Fibroblast of lung (primary cell): ENCODE measurements around the gene KIAA0930. TPM values are rescaled to one million over a fixed set of nuclear protein-coding genes. Genes with fewer than 3 reads are reported as not detected.

ENCODE experiments used
- DNase-seq, 2 donors: peaks; one replicate each; pipeline versions ENCODE4 v3.0.0 to v3.0.0-alpha.2; 2010; ENCODE audit warnings: low read depth in 2 of 2
- H2AFZ ChIP-seq: 2 replicates; pipeline ENCODE4 v1.5.1; 2012; ENCODE audit warnings: low read length, control low read depth, inconsistent platforms
- H3K27ac ChIP-seq: 2 replicates; pipeline ENCODE4 v1.5.1; 2011; ENCODE audit warnings: low read length, control low read depth; ENCODE audit not compliant: insufficient read depth
- H3K27me3 ChIP-seq: 2 replicates; pipeline ENCODE4 v1.5.1; 2011; ENCODE audit warnings: mild to moderate bottlenecking, low read length; ENCODE audit not compliant: control insufficient read depth, insufficient read depth
- H3K36me3 ChIP-seq: 2 replicates; pipeline ENCODE4 v1.5.1; 2011; ENCODE audit warnings: low read length; ENCODE audit not compliant: control insufficient read depth, insufficient read depth
- H3K4me1 ChIP-seq: 2 replicates; pipeline ENCODE4 v1.5.1; 2011; ENCODE audit warnings: low read length; ENCODE audit not compliant: control insufficient read depth, insufficient read depth; ENCODE audit errors: extremely low read depth
- H3K4me2 ChIP-seq: 2 replicates; pipeline ENCODE4 v1.5.1; 2011; ENCODE audit warnings: low read length, control low read depth; ENCODE audit not compliant: insufficient read depth; ENCODE audit errors: extremely low read depth
- H3K4me3 ChIP-seq, 4 experiments: fragments of 200-600 bp in 1 of 4; sonication (generic) in 1 of 4; replicated peaks in 1 of 4; 2 replicates each; pipeline ENCODE4 v1.5.1; 2011 to 2016; ENCODE audit warnings: low read length in 4 of 4, low read depth in 3 of 4, mild to moderate bottlenecking in 3 of 4, control low read depth in 2 of 4, inconsistent platforms in 1 of 4, mixed read lengths in 1 of 4; ENCODE audit not compliant: insufficient read depth in 1 of 4; ENCODE audit errors: control extremely low read depth in 1 of 4
- H3K79me2 ChIP-seq: 2 replicates; pipeline ENCODE4 v1.5.1; 2012; ENCODE audit warnings: mild to moderate bottlenecking, low read length, inconsistent platforms; ENCODE audit not compliant: control insufficient read depth, insufficient read depth
- H3K9ac ChIP-seq: 2 replicates; pipeline ENCODE4 v1.5.1; 2011; ENCODE audit warnings: mild to moderate bottlenecking, low read length, control low read depth; ENCODE audit not compliant: insufficient read depth
- H3K9me3 ChIP-seq: 2 replicates; pipeline ENCODE4 v1.5.1; 2012; ENCODE audit warnings: low read depth, low read length; ENCODE audit not compliant: control insufficient read depth, insufficient read depth
- H4K20me1 ChIP-seq: 2 replicates; pipeline ENCODE4 v1.5.1; 2011; ENCODE audit warnings: low read length; ENCODE audit not compliant: control insufficient read depth, insufficient read depth; ENCODE audit errors: extremely low read depth
- CTCF ChIP-seq, 2 donors: IDR thresholded peaks in 1 of 2; conservative IDR thresholded peaks in 1 of 2; 1 replicate in 1 of 2; 2 replicates in 1 of 2; pipeline ENCODE4 v1.5.1; 2011 to 2012; ENCODE audit warnings: low read length in 2 of 2, control low read depth in 1 of 2, inconsistent platforms in 1 of 2, low read depth in 1 of 2, mild to moderate bottlenecking in 1 of 2
- EZH2 ChIP-seq: IDR thresholded peaks from 2 replicates; pipeline ENCODE4 v1.5.1; 2012; ENCODE audit warnings: low read length, control low read depth, mild to moderate bottlenecking; ENCODE audit errors: missing control alignments
- polyA plus RNA-seq, 2 donors: library from polyadenylated mRNA; depleted of rRNA in 1 of 2; stranded (reverse) in 1 of 2; unstranded in 1 of 2; fragments of >200 nt; gene quantifications; 2 replicates each; pipeline ENCODE4 v1.2.1, GENCODE V29; 2011 to 2012; ENCODE audit warnings: missing spikeins in 1 of 2
- total RNA-seq: library from RNA; depleted of rRNA; stranded (reverse); fragments of >200 nt; gene quantifications from 2 replicates; pipeline ENCODE4 v1.2.1, GENCODE V29; 2014

Gene KIAA0930
- total and polyA plus RNA-seq, 2 donors (not counting 1 experiment from before 2014, with no cell fraction given): 28.2 to 30.9 TPM

GRCh38 chr22:45237065-45237990 lies 3.4 kb downstream of the KIAA0930 start:
- H3K4me3 ChIP-seq: no peak overlapping the region
- H3K4me2 ChIP-seq: no peak overlapping the region
- H3K4me1 ChIP-seq: peaks cover 2% of the 10 kb centered on the region
- H3K9me3 ChIP-seq: no peaks in the 10 kb centered on the region
- no peak for DNase-seq
- no peak overlapping the region for H3K27ac ChIP-seq
- no peaks in the 10 kb centered on the region for H4K20me1 ChIP-seq
- H3K36me3 ChIP-seq: no peaks in the 10 kb centered on the region
- H2AFZ ChIP-seq: no peak overlapping the region
- TF ChIP-seq CTCF (conservative IDR thresholded peaks at IDR 0.05 in 1 of 2, IDR thresholded peaks at IDR 0.05 in 1 of 2; ENCODE audit: low read depth in 1 of 2, low read length in 2 of 2) (no peak), EZH2 (no peak)
- no peak overlapping the region for H3K9ac ChIP-seq
- H3K27me3 ChIP-seq: no peaks in the 10 kb centered on the region
- no peaks in the 10 kb centered on the region for H3K79me2 ChIP-seq

GRCh38 chr22:45235851-45236342 lies 4.8 kb downstream of the KIAA0930 start:
- H3K36me3 ChIP-seq: no peaks in the 10 kb centered on the region
- H3K9ac ChIP-seq: no peak overlapping the region
- H4K20me1 ChIP-seq: no peaks in the 10 kb centered on the region
- no peak overlapping the region for H3K4me3 ChIP-seq
- H3K4me1 ChIP-seq: peaks cover 2% of the 10 kb centered on the region
- H3K27ac ChIP-seq: no peak overlapping the region
- no peaks in the 10 kb centered on the region for H3K27me3 ChIP-seq
- no peaks in the 10 kb centered on the region for H3K79me2 ChIP-seq
- H3K4me2 ChIP-seq: no peak overlapping the region
- TF ChIP-seq CTCF (conservative IDR thresholded peaks at IDR 0.05 in 1 of 2, IDR thresholded peaks at IDR 0.05 in 1 of 2; ENCODE audit: low read depth in 1 of 2, low read length in 2 of 2): no peak
- H2AFZ ChIP-seq: no peak overlapping the region
- no peak for DNase-seq
- H3K9me3 ChIP-seq: no peaks in the 10 kb centered on the region

GRCh38 chr22:45235101-45235777 lies 5.5 kb downstream of the KIAA0930 start:
- Histone ChIP-seq H3K79me2 (no peaks in the 10 kb centered on the region), H3K27ac (no peak overlapping the region), H3K4me3 (no peak overlapping the region), H2AFZ (no peak overlapping the region), H3K36me3 (no peaks in the 10 kb centered on the region), H3K27me3 (no peaks in the 10 kb centered on the region), H3K9me3 (no peaks in the 10 kb centered on the region), H3K4me2 (no peak overlapping the region), H3K9ac (no peak overlapping the region), H3K4me1 (peaks cover 2% of the 10 kb centered on the region), H4K20me1 (no peaks in the 10 kb centered on the region)
- DNase-seq: no peak
- no peak for TF ChIP-seq EZH2
- no peak for TF ChIP-seq CTCF (conservative IDR thresholded peaks at IDR 0.05 in 1 of 2, IDR thresholded peaks at IDR 0.05 in 1 of 2; ENCODE audit: low read depth in 1 of 2, low read length in 2 of 2)
